Retinal pigment epithelial cell (primary cell): ENCODE results near the gene CACNA1C.

Experiments used
- DNase-seq: peaks from one replicate; pipeline ENCODE4 v3.0.0-alpha.2; 2010; ENCODE audit warnings: low read depth
- H3K4me3 ChIP-seq: 2 replicates; pipeline ENCODE4 v1.5.1; 2011; ENCODE audit warnings: mild to moderate bottlenecking, low read length, control low read depth, moderate library complexity
- TF ChIP-seq, protein P1 (sequence below): conservative IDR thresholded peaks from 2 replicates; pipeline ENCODE4 v1.5.1; 2011; ENCODE audit warnings: low read depth, low read length, control low read depth, inconsistent platforms

CACNA1C gene

DNA sequence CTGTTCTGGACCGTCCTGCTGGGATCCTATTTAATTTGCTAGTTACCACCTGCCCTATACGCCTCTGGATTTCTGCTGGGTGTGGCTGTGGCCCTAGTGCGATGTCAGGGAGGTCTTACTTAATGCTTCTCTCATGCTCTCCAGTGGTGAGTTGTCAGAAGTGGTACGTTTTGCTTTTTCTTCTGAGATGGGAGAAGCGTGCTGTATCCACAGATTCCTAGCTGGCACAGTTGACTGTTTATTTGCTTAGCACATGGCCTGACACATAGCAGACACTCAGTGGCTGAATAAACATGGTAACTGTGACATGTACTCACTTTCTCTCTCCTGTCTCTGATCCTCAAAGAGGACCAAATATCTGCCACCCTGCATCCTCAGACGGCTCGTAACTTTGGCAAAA is 107.3 kb downstream of the CACNA1C start:
- DNase-seq, result no peak

DNA sequence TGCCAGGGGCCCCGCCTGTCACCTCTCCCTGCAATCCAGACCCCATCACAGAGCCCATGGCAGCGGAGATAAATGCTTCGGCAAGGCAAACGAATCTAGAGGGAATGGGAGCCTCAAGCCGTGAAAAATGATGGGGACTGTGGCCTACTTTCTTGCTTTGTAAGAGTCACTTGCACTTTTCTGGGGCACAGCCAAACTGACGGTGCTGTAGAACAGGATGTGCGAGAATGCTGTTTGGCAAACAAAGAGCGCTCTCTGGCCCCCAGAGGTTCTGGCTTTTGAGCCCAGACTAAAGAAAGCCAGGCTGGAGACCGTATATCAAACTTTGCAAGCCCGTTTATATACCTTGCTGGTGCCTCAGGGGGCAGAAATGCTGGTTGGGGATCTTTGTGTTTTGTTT is 108.7 kb downstream of the CACNA1C start:
- TF ChIP-seq, protein P1, sequence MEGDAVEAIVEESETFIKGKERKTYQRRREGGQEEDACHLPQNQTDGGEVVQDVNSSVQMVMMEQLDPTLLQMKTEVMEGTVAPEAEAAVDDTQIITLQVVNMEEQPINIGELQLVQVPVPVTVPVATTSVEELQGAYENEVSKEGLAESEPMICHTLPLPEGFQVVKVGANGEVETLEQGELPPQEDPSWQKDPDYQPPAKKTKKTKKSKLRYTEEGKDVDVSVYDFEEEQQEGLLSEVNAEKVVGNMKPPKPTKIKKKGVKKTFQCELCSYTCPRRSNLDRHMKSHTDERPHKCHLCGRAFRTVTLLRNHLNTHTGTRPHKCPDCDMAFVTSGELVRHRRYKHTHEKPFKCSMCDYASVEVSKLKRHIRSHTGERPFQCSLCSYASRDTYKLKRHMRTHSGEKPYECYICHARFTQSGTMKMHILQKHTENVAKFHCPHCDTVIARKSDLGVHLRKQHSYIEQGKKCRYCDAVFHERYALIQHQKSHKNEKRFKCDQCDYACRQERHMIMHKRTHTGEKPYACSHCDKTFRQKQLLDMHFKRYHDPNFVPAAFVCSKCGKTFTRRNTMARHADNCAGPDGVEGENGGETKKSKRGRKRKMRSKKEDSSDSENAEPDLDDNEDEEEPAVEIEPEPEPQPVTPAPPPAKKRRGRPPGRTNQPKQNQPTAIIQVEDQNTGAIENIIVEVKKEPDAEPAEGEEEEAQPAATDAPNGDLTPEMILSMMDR, result no peak
- no peak overlapping the region for H3K4me3 ChIP-seq
- DNase-seq, result no peak

More for the DNA sequence above, 107.3 kb downstream of the CACNA1C start:
- TF ChIP-seq, protein P1, result no peak
- H3K4me3 ChIP-seq, result no peak overlapping the region

DNA sequence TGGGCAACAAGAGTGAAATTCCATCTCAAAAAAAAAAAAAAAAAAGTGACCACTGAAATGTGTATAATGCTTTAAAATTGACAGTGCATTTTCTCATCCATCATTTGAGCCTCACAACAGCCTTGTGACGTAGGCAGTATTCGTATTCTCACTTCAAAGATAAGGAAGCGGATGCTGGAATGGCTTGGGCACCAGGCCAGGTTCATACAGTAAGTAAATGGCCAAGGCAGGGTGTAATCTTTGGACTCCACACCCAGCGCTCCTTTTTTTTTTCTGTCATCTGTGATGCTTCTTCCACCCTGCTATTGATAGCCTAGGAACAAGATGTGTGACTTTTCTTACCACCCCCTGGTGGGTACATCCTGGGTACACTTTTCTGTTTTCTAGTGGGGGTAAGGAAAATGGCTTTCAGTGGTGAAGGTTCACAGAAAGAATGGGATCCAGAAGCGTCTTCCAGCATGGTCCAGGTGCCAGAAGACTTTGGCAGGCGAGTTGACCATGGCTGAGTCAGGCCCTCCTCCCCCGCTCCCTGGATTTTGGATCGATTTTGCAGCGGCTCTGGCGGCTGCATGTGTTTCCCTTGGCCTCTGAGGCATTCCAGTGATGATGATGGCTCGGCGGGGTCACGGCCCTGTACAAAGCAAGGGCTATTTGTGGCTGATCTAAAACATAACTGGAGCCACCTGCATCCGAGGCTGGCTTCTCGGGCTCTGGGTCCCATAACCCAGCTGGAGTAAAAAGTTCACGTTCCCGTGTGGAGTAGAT is 110.6 kb downstream of the CACNA1C start:
- no peak overlapping the region for H3K4me3 ChIP-seq
- TF ChIP-seq, protein P1, result no peak
- no peak for DNase-seq

DNA sequence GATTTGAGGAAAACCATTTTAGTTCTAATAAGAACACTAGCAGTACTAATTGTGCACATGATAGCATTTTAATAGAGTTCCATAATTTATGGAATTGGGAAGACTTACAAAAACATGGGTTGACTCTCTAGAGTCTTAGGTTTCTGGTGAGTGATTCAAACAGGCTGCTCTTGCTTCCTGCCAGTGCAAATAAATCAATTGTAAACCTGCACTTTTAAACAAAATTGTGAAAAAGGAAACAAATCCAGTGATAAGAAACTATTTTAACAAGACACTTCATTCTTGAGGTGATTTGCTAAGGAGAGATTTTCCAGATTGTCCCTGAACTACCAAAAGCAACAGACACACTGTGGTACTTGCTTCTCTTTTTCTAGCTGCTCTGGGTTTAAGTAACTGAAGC is 112.2 kb downstream of the CACNA1C start:
- no peak overlapping the region for H3K4me3 ChIP-seq
- TF ChIP-seq, protein P1, result no peak
- no peak for DNase-seq

DNA sequence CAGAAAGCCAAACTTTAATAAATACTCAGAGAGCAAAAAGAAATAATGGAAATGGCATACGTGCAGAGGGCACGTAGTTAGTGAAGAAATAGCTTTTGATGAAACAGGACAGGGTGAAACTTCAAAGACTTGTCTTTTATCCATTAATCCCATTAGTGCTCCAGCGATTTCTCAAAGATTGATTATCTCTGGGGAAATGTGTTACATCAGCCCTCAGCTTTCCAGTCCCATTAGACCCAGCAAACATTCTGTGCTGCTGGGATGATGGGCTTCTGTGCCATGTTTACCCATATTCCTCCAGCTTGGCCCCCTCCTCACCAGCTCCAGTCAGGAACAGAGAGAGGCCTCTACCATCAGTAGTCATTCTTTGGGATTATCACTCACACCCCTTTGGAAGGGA is 113.1 kb downstream of the CACNA1C start:
- TF ChIP-seq, protein P1, result no peak
- H3K4me3 ChIP-seq, result no peak overlapping the region
- no peak for DNase-seq

DNA sequence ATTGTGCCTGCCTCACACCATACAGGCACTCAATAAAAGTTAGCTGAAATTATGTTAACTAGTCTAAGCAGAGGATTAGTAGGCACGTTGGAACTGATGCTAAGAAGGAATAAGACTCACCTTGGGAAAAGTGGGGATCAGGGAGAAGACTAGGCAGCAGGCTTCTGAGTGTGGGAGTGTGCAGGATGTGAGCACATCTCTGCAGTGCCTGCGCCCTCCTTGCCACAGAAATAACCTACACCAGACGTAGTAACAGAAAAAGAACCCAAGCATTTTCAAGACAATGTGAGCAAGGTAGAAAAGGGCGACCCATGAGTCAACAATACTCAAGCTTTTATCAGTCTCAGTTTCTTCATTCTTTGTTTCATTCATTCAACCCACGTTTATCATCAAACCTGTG is 113.9 kb downstream of the CACNA1C start:
- TF ChIP-seq, protein P1, result no peak
- DNase-seq, result no peak
- no peak overlapping the region for H3K4me3 ChIP-seq

DNA sequence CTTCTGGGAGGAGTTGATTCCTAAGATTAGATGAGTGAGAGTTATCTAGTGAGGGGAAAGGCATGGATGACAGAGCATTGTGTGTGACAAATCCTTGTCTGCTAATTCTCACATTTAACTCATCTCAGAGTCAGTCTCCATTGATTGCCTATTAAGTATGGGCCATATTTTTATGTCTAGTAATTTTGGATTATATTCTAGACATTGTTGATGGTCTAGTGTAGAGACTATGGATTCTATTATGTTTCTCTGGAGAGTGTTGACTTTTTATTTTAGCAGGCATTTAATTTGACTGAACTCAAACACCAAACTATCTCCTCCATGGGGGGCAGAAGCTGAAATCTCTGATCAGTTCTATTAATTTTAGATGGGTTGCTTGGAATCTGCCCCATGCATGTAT is 114.4 kb downstream of the CACNA1C start:
- DNase-seq, result no peak
- no peak overlapping the region for H3K4me3 ChIP-seq
- TF ChIP-seq, protein P1, result no peak
